IgD-negative memory B cell (primary cell): ENCODE data around the gene PPFIBP2. TPM values are rescaled to one million over a fixed set of nuclear protein-coding genes. Genes with fewer than 3 reads are reported as not detected.
A peak's percentile ranks its signal among the peaks of the same experiment; 100 is the strongest.

Experiments
- H3K27ac Mint-ChIP-seq, 3 donors: one replicate each; pipeline ENCODE4 v1.8.0; 2020 to 2022; ENCODE audit warnings: mild to moderate bottlenecking in 3 of 3, mixed read lengths in 3 of 3, moderate library complexity in 1 of 3
- H3K27me3 Mint-ChIP-seq: one replicate; pipeline ENCODE4 v1.8.0; 2021; ENCODE audit warnings: mixed read lengths
- H3K36me3 Mint-ChIP-seq: one replicate; pipeline ENCODE4 v1.8.0; 2020; ENCODE audit warnings: mild to moderate bottlenecking, mixed read lengths
- H3K4me1 Mint-ChIP-seq, 3 donors: one replicate each; pipeline ENCODE4 v1.8.0; 2020 to 2022; ENCODE audit warnings: mixed read lengths in 3 of 3, mild to moderate bottlenecking in 1 of 3
- H3K4me3 Mint-ChIP-seq, 4 donors: one replicate each; pipeline ENCODE4 v1.8.0; 2020 to 2022; ENCODE audit warnings: mild to moderate bottlenecking in 4 of 4, mixed read lengths in 4 of 4, moderate library complexity in 3 of 4
- H3K9me3 Mint-ChIP-seq, 3 donors: one replicate each; pipeline ENCODE4 v1.8.0; 2020 to 2021; ENCODE audit warnings: mixed read lengths in 3 of 3, mild to moderate bottlenecking in 1 of 3
- polyA plus RNA-seq: library from polyadenylated mRNA; unstranded; fragments of 300-500 nt; fragmentation: Illumina TruSeq; gene quantifications from one replicate; pipeline ENCODE4 v1.2.3, GENCODE V29; 2021

The PPFIBP2 gene
- polyA plus RNA-seq, 1 donor from 2014 or later, result 29.1 TPM

- H3K4me1 Mint-ChIP-seq, result peaks cover 5 to 10% (median 5%) of the 10 kb centered on the region in 3 donors
- H3K27me3 Mint-ChIP-seq, result no peaks in the 10 kb centered on the region
- H3K36me3 Mint-ChIP-seq, result peaks cover 7% of the 10 kb centered on the region
- H3K27ac Mint-ChIP-seq, result no peak overlapping the region
- H3K4me3 Mint-ChIP-seq, result no peak overlapping the region
- H3K9me3 Mint-ChIP-seq, result no peaks in the 10 kb centered on the region
These were observed 123.8 kb downstream of the PPFIBP2 start for GRCh38 chr11:7637447-7638157.

DNA sequence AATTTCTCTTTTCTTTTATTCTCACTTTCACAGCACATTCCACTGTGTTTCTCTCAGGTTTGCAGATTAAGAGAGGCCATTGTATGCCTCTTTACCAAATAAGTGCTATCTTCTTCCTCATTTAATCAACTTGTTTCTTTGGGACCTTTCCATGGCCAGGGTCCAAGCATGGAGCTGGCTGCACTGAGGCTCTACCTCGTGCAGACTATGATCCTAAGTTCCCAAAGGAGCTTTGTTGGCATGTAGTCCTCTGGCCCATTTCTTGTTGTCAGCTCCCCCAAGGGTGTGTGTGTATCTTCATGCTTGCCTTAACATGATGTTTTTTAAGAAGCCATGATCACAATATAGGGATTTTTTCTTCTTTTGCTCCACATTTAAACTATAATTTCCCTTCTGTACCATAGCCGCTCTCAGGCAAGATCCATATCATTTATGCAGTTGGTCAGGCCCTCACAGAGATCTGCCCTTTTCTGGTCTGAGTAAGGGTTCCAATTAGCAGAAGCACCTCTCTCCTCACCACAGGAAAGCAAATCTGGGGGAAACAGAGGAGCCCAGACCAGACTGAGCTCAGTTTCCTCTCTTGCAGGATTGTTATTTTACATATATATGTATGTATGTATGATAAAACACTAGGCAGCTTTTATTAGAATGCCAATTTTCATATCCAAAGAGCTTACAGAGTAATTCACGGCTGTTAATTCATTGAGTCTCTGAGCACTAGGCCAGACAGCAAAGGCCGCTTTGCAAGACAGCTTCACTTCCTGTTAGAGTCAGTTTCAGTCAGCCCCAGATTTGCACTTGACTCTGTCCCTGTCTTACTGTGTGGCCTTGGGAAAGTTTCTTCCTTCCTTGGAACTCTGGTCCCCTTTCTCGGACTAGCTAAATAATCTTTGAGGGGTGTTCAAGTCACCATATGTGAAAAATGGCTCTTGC, 125.2 kb downstream of the PPFIBP2 start:
- peaks cover 5 to 10% (median 5%) of the 10 kb centered on the region in 3 donors for H3K4me1 Mint-ChIP-seq
- no peak overlapping the region for H3K4me3 Mint-ChIP-seq
- peak overlapping the region; percentile 9 to 45 (median 15) for H3K27ac Mint-ChIP-seq
- no peaks in the 10 kb centered on the region for H3K9me3 Mint-ChIP-seq
- H3K27me3 Mint-ChIP-seq, result no peaks in the 10 kb centered on the region
- H3K36me3 Mint-ChIP-seq, result peaks cover 7% of the 10 kb centered on the region

- Mint-ChIP-seq H3K4me1 (peaks cover 5 to 10% (median 5%) of the 10 kb centered on the region in 3 donors), H3K9me3 (no peaks in the 10 kb centered on the region), H3K27me3 (no peaks in the 10 kb centered on the region), H3K27ac (no peak overlapping the region), H3K36me3 (peaks cover 9% of the 10 kb centered on the region), H3K4me3 (no peak overlapping the region)
These were observed 125.8 kb downstream of the PPFIBP2 start for GRCh38 chr11:7639643-7640025.

DNA sequence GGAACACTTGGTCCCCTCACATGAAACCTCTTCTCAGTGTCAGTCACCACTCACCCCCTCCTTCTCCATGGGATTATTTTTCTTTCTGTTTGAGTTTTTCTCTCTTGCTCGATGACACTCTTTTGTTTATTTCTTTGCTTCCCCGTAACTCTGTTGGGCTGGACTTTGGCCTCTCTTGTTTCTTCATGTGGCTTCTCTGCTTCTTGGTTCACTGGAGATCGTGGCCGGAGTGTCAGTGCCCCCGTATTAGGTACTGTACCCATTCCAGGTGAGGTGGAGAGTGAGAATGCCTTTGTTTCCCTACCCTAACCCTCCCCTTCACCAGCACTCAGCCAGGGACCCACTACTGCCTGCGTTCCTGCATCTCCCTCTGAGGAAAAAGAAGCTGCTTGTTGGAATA, 127.0 kb downstream of the PPFIBP2 start:
- H3K4me3 Mint-ChIP-seq, result no peak overlapping the region
- peaks cover 7% of the 10 kb centered on the region for H3K36me3 Mint-ChIP-seq
- no peaks in the 10 kb centered on the region for H3K27me3 Mint-ChIP-seq
- no peak overlapping the region for H3K27ac Mint-ChIP-seq
- no peaks in the 10 kb centered on the region for H3K9me3 Mint-ChIP-seq
- peaks cover 5 to 10% (median 5%) of the 10 kb centered on the region in 3 donors for H3K4me1 Mint-ChIP-seq

DNA sequence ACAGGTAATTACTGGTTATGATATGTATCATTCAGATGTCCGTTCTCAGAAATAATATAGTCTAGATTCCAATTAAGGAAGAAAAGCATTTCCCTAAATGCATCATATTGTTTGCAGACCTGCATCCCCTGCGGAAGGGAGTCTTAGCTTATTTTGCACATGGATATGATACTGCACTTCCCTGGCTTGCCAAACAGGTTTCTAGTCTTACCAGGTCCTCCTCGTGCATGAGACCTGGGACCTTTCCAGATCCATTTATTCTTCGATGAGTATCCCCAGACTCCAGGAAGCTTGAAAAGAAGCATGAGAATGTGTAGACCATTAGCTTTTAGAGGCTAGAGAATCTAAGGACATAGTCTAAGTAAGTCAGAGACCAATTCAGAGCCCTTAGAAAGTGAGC, 128.9 kb downstream of the PPFIBP2 start:
- H3K4me3 Mint-ChIP-seq, result no peak overlapping the region
- no peak overlapping the region for H3K27ac Mint-ChIP-seq
- no peaks in the 10 kb centered on the region for H3K9me3 Mint-ChIP-seq
- H3K4me1 Mint-ChIP-seq, result peaks cover 5 to 10% (median 5%) of the 10 kb centered on the region in 3 donors
- H3K27me3 Mint-ChIP-seq, result no peaks in the 10 kb centered on the region
- peaks cover 6% of the 10 kb centered on the region for H3K36me3 Mint-ChIP-seq

- H3K4me1 Mint-ChIP-seq, result peaks cover 5 to 9% (median 5%) of the 10 kb centered on the region in 3 donors
- peaks cover 5% of the 10 kb centered on the region for H3K36me3 Mint-ChIP-seq
- no peak overlapping the region for H3K4me3 Mint-ChIP-seq
- no peaks in the 10 kb centered on the region for H3K27me3 Mint-ChIP-seq
- no peaks in the 10 kb centered on the region for H3K9me3 Mint-ChIP-seq
- no peak overlapping the region for H3K27ac Mint-ChIP-seq
These were observed 129.5 kb downstream of the PPFIBP2 start for GRCh38 chr11:7643314-7643713.

DNA sequence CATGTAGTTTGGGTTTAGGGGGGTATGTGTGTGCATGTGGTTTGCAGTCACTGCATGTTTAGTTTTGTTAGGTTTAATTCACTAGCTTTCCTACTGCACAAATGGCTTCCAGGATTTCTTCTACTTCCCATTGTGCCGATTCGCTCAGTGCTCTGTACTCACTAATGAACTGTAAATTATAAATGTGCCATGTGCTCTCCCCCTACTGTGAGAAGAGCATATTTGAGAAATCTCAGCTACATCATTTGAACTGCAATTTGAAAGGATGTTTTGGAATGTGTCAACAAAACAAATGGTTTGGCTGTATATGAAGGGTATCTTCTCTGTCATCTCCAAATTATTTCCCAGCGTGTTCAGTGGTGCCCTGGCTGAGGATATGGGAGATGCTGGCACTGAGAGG, 131.4 kb downstream of the PPFIBP2 start:
- Mint-ChIP-seq H3K36me3 (peaks cover 5% of the 10 kb centered on the region), H3K4me1 (no peaks in the 10 kb centered on the region), H3K4me3 (no peak overlapping the region), H3K27ac (no peak overlapping the region), H3K9me3 (no peaks in the 10 kb centered on the region), H3K27me3 (no peaks in the 10 kb centered on the region)

DNA sequence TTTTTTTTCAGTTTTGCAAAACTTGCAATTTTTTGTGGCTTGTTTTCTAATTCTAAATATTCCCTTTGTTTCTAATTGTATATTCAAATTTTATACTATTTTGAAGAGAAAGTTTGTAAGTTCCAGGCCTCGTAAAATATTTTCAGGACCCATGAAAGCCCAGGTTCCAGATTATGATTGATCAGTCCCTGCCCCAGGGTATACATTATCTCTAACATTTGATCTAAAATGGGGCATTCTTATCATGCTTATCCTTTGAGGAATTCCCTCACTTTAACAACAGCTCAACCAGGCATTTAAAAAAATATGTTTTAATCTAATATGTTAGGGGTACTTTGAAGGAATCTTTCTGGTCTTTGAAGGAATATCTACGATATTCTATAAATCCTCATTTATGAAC, 133.1 kb downstream of the PPFIBP2 start:
- H3K9me3 Mint-ChIP-seq, result no peaks in the 10 kb centered on the region
- no peaks in the 10 kb centered on the region for H3K27me3 Mint-ChIP-seq
- peaks cover 2% of the 10 kb centered on the region for H3K36me3 Mint-ChIP-seq
- H3K27ac Mint-ChIP-seq, result no peak overlapping the region
- H3K4me1 Mint-ChIP-seq, result no peaks in the 10 kb centered on the region
- no peak overlapping the region for H3K4me3 Mint-ChIP-seq

DNA sequence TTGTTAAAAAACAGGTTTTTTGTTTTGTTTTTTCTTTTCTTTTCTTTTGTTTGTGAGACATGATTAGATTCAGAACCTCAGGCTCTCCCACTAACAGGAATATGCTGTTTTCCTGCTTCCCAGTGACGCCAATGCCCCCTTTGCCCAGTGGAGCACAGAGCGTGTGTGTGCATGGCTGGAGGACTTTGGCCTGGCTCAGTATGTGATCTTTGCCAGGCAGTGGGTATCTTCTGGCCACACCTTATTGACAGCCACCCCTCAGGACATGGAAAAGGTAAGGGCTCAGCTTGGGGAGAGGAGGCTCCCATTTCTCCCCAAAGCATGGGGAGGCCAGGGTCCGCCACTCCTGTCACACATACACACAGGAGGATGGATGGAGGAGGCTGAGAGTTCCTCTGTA, 134.5 kb downstream of the PPFIBP2 start:
- Mint-ChIP-seq H3K27me3 (no peaks in the 10 kb centered on the region), H3K9me3 (no peaks in the 10 kb centered on the region), H3K4me3 (no peak overlapping the region), H3K27ac (no peak overlapping the region), H3K4me1 (no peaks in the 10 kb centered on the region), H3K36me3 (peaks cover 2% of the 10 kb centered on the region)

DNA sequence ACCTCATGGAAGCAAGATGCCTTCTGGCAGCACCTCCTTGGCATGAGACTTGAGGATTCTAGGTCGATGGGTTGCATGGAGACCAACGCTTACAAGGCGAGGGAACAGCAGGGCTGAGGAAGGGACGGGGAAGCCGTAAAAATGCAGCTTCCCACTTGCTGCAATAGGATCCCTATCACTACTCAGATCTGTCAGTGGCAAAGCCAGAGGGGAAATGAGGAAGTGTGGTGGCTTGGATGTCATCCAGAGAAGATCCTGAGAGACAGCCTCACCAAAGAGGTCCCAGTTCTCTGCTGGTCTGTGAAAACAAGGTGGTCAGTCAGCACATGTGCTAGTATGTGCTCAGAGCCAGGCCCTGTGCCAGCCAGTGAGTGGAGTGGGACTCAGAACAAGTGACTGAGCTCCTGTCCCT, 137.3 kb downstream of the PPFIBP2 start:
- Mint-ChIP-seq H3K27ac (no peak overlapping the region), H3K27me3 (no peaks in the 10 kb centered on the region), H3K4me3 (no peak overlapping the region), H3K9me3 (no peaks in the 10 kb centered on the region), H3K4me1 (no peaks in the 10 kb centered on the region), H3K36me3 (peaks cover 4% of the 10 kb centered on the region)

DNA sequence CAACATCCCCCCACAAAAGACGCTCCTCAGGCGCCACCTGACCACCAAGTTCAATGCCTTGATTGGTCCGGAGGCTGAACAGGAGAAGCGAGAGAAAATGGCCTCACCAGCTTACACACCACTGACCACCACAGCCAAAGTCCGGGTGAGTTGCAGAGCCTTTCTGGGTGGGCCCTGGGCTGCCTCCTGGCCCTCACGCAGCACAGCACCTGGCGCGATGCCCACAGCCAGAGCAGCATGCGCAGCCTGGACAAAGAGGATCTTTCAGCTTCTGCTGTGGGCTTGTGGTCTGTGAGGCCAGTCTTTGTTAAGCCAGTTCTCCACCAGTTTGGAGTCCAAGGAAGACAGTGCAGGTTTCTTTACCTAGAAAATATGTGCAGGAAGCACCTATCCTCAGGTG, 137.9 kb downstream of the PPFIBP2 start:
- Mint-ChIP-seq H3K4me3 (no peak overlapping the region), H3K4me1 (no peaks in the 10 kb centered on the region), H3K36me3 (peaks cover 4% of the 10 kb centered on the region), H3K9me3 (no peaks in the 10 kb centered on the region), H3K27ac (no peak overlapping the region), H3K27me3 (no peaks in the 10 kb centered on the region)

- H3K27me3 Mint-ChIP-seq, result no peaks in the 10 kb centered on the region
- peaks cover 8% of the 10 kb centered on the region for H3K36me3 Mint-ChIP-seq
- no peak overlapping the region for H3K4me3 Mint-ChIP-seq
- no peak overlapping the region for H3K27ac Mint-ChIP-seq
- no peaks in the 10 kb centered on the region for H3K4me1 Mint-ChIP-seq
- H3K9me3 Mint-ChIP-seq, result no peaks in the 10 kb centered on the region
These were observed 140.5 kb downstream of the PPFIBP2 start for GRCh38 chr11:7654195-7654705.

GRCh38 chr11:7655253-7656217, 141.7 kb downstream of the PPFIBP2 start:
- no peaks in the 10 kb centered on the region for H3K27me3 Mint-ChIP-seq
- no peaks in the 10 kb centered on the region for H3K4me1 Mint-ChIP-seq
- H3K4me3 Mint-ChIP-seq, result no peak overlapping the region
- no peaks in the 10 kb centered on the region for H3K9me3 Mint-ChIP-seq
- no peak overlapping the region for H3K27ac Mint-ChIP-seq
- peaks cover 8% of the 10 kb centered on the region for H3K36me3 Mint-ChIP-seq

DNA sequence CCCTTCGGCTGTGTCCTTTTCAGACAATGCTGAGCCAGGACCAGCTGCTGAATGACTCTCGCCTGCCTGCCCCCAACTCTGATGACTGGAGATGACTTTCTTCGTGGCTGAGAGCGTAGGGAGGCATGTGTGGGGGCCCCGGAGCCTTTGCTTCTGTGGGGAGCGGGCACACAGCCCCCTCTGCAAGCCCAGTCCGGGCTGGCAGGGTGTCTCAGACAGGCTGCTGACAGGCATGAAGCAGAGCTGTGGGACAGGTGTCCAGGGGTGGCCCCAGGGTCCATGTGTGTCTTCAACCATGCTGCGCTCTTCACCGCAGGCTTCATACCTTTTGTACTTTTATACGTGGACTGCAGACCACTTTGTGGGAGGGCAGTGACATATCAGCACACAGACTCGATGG, 142.9 kb downstream of the PPFIBP2 start:
- H3K27ac Mint-ChIP-seq, result no peak overlapping the region
- H3K4me1 Mint-ChIP-seq, result no peaks in the 10 kb centered on the region
- H3K4me3 Mint-ChIP-seq, result no peak overlapping the region
- H3K36me3 Mint-ChIP-seq, result peaks cover 8% of the 10 kb centered on the region
- H3K27me3 Mint-ChIP-seq, result no peaks in the 10 kb centered on the region
- H3K9me3 Mint-ChIP-seq, result no peaks in the 10 kb centered on the region
